Smooth muscle cell of trachea (primary cell): ENCODE data around the gene SAG. TPM values are rescaled to one million over a fixed set of nuclear protein-coding genes. Genes with fewer than 3 reads are reported as not detected.

Experiments used
- total RNA-seq: library from RNA; depleted of rRNA; stranded (reverse); fragments of >200 nt; gene quantifications from 2 replicates; pipeline ENCODE4 v1.2.1, GENCODE V29; 2014

SAG gene
- not detected in 2 replicates for total RNA-seq

DNA sequence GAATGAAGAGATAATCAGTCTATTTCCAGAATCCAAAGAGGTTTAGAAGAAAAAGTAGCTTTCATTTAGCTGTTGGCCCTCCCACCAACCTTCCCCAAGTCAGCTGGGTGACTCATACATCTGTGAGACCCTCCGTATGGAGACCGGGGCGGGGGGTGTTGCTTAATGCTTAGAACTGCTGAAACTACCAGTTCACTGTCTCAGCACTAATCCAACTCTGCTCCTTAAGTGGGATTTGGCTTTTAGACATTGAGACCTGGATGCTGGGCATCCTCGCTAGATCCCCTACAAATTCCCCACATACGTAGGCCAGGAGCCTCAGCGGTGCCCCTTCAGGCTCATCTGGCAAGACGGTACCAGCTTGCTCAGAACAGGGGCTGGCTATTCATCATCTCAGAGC, at the start of gene SAG:
SAG (plus strand) TSS at position 252 of the 400 bp plus-strand sequence. CDS start 1,374 bp downstream, outside the sequence.

DNA sequence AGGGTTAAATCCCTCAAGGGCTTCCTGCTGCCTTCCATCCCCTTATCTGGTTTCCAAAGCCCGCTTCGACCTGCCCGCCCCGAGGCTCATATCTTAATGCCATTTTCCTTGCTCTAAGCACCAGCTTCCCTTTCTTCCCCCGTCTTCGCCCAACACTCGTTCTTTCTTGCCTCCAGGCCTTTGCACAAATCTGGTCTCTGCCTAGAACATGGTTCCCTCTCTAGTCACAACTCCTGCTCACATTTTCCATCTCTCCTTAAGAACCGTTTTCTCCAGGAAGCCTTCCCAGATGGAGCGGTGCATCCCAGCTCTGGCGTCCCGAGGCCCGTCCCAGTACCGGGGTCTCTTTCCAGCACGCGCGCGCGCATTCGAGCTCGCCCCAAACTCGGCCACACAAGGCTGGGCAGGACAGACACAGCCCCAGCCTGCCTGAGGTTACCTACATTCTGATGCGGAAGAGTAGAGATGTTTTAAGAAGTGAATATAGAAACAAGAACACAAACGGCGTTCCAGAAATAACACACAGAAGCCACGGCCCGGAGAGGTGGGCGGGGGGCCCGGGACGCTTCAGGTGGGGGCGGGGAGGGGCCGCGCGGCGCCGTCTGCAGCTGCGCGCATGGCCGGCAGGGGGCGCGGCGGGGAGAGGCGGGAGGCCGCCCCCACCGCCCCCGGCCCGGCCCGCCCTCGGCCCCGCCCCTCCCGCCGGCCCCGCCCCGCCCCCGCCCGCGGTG, 46.3 kb downstream of the SAG start, which contains the start of gene DGKD:
DGKD (plus strand) TSS at position 726 of the 731 bp plus-strand sequence. CDS start 25 bp downstream, outside the sequence.

Other genes with a start within 250 kb of the SAG start
- 0.15 and 1.5 TPM in 2 replicates for gene INPP5D, start 247.5 kb upstream of the SAG start, total RNA-seq
- 28.1 and 31.0 TPM in 2 replicates for gene ATG16L1, start 56.1 kb upstream of the SAG start, total RNA-seq
- gene DGKD, start 46.7 kb downstream of the SAG start, total RNA-seq, result 6.8 and 9.8 TPM in 2 replicates